CD4-positive, alpha-beta T cell treated with Interleukin-6 at 100 ng/mL for 8 hours (primary cell): Measurements from ENCODE around the gene HHIP.

ENCODE experiments used
- DNase-seq: peaks from one replicate; pipeline ENCODE4 v3.0.0-alpha.2; 2020; ENCODE audit warnings: mixed read lengths, low spot score

Gene HHIP

GRCh38 chr4:144645631-144646522, at the start of gene HHIP:
Gene HHIP (plus strand): TSS chr4:144646156. CDS start chr4:144646676, 520 bp downstream.
- DNase-seq, result no peak

GRCh38 chr4:144597171-144597570, 48.8 kb upstream of the HHIP start:
- DNase-seq, result no peak

- no peak for DNase-seq
Observed at GRCh38 chr4:144599621-144600020, 46.3 kb upstream of the HHIP start.

DNA sequence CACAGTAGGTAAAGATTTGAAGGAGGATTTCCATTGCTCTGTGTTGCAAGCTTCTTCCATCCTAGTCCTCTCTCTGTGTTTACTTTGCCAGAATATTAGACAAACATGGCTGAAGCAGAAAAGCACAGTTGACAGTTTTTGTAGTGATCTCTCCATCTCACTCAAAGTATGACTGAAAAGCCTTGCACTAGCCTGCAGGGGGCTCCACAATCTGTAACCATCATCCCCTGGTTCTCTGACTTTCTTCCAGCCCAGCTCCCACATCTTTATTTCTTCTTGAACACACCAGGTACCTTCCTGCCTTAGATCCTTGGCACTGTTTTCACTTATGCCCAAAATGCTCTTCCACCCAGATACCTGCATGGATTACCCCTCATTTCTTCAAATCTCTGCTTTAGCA, 34.1 kb upstream of the HHIP start:
- no peak for DNase-seq

- no peak for DNase-seq
Observed at GRCh38 chr4:144614850-144615585, 30.9 kb upstream of the HHIP start.

- DNase-seq, result no peak
Observed at GRCh38 chr4:144621681-144622080, 24.3 kb upstream of the HHIP start.

DNA sequence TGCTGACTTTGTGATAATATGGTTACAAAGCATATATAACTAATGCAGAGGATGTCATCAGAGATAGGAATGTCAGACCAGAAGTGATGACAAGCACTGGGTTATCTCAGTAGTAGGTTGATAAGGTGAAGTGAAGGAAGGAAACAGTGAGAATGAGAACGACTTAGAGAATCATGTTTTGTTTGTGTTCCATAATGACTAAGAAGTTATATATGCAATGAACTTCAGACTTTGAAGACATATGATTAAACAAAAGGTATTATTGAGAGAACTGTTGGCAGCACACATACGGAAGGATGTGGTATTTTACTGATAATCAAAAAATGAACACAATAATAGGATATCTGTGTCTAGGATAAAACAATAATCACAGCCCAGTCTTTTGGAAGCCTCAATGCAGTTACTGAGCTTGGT, 18.3 kb upstream of the HHIP start:
- no peak for DNase-seq

- no peak for DNase-seq
Observed at GRCh38 chr4:144633215-144633614, 12.7 kb upstream of the HHIP start.

DNA sequence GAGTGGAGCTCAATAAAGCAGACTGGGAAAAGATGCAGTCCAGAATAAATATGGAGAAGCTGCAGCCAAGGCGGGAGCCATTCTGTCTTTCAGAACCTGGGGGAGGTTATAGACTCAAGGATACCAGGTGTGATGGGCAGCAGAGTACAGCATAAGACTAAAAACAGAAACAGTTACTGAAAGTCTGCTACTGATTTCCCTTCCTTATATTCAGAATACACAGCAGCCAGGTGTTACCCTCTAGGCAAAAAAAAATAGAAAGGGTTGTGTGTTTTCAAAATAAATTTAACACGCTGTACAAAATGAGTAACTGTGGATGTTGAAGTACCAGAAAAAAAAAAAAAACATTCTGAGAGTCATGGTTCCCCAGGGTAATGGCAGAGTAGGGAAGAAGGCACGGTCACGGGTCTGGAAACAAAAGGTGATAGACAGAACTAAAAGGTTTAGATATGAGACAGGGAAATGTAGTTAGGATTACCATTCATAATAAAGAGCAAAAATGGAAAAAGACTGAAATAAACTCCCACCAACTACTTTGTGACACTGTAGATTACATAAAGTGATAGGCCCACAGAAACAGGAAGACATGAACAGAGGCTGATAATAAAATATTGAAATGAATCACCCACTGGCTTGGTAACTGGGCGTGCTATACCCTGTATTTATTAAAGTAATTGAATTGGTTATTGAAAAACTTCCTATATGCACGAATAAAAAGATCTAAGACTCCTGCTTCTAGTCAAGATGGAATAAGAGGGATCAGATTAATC, 10.8 kb upstream of the HHIP start:
- DNase-seq, result no peak

DNA sequence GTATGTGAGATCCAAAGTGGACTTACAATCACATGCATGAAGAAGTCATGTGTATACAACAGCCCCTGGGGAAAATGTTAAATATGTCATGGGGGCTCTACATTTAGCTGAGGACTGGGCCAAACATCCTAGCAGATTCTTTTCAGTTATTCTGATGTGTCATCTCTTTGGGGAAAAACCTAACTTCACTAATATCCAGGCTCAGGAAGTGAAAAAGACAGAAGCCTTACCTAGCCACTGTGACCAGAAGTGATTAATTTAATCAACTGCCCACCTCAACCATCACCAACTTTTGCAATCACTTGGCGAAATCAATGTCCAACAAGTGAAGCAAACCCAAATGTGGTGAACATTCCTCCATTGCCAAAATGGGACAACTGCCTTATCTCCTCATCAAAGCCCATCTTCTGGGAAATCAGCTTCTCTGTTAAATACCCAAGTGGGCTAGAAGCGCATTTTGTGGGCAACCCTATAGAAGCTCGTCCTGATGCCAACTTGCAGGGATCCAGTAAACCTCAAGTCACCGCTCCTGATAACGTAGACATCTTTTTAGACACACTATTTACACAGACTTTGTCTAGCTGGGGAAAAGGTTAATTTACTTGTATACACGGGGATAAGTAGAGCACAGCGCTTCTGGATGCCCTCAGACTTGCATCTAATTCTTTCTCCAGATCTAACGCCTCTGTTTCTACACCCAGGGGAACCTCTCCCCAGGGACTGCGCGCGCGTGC, 1.4 kb upstream of the HHIP start:
- DNase-seq, result no peak

DNA sequence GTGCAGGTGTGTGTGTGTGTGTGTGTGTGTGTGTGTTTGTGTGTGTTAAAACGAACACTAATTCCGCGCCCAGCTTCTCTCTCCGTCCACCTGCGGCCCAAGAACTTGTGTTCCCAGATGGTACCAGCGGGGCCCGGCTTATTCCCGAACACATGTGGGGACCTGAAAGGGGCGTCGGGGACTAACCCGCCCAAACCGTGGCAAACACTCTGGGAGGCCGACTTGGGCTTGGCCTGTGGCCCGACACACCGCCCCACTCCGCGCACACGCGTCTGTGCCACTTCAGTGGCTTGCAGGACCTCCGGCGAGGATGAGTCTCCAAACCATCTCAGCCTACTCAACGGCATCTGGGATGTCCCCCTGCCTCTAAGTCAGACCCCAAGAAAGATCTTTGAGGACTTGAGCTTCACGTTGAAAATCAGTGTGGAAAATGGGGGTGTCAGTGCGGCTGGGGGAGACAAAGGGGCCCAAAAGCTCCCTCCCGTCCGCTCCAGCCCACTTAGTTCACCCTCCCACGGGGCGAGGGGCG, 790 bp upstream of the HHIP start:
- DNase-seq, result no peak

GRCh38 chr4:144646523-144647094, 653 bp downstream of the HHIP start:
- DNase-seq, result no peak

- no peak for DNase-seq
Observed at GRCh38 chr4:144647095-144647561, 1.2 kb downstream of the HHIP start.

- no peak for DNase-seq
Observed at GRCh38 chr4:144647590-144647989, 1.6 kb downstream of the HHIP start.

DNA sequence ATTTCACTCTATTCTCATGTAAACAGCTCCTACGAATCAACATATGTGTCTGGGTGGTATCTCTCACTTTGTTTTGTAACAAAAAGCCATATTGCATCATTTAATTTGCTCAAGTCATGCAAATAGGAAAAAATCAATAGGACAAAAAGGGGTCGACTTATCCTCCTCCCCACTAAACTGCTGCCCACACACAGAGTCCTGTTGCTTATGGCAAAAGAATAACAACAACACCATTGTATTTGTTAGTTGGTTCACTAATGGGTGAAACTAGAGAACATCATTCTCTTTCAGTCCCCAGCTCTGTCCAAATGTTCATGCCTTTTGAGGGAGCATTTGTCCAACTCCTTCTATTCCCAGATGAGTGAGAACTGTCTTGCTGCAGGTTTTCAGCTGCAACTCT, 2.1 kb downstream of the HHIP start:
- DNase-seq, result no peak

DNA sequence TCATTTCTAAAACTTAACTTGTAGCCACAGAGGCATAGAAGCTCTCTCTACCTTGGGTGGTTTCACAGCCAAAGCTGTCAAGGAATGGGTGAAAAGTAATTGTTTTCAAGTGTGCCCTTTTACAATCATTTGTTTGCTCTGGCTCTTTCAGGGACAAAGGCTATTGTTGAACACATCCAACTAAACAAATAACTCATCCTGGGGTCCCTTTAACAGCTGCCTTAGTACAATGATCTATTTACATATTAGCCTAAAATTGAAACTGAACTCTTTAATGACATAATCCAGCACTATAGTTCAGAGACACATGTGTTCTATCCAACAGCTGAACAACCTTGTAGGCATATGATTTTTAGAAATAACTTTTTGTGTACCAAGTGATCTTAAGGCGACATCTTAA, 3.7 kb downstream of the HHIP start:
- no peak for DNase-seq

GRCh38 chr4:144650311-144651005, 4.5 kb downstream of the HHIP start:
- DNase-seq, result no peak

GRCh38 chr4:144653781-144654545, 8.0 kb downstream of the HHIP start:
- DNase-seq, result no peak

DNA sequence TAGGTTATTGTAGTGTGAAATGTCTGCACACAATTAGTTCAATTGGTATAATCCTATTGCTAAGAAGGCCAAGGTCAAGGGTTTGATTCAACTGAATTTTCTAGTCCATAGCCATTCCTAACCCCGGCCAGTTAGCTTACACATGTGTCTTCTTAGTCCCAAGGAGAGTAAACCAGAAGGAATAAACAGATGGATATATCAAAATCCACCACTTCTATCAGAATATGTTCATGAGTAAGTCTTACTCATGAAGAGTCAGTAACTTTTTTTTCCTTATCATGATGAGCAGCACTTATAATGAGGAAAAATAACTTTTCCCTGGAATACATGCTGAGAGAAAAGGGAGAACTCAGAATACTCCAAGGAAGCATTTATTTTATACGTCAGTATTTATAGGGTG, 9.5 kb downstream of the HHIP start:
- no peak for DNase-seq

- DNase-seq, result no peak
Observed at GRCh38 chr4:144656850-144657249, 10.9 kb downstream of the HHIP start.
